ENCODE measurements around the gene SIRPA. TPM values are rescaled to one million over a fixed set of nuclear protein-coding genes. Genes with fewer than 3 reads are reported as not detected.

Gene SIRPA
- total RNA-seq: not detected in 2 replicates

DNA sequence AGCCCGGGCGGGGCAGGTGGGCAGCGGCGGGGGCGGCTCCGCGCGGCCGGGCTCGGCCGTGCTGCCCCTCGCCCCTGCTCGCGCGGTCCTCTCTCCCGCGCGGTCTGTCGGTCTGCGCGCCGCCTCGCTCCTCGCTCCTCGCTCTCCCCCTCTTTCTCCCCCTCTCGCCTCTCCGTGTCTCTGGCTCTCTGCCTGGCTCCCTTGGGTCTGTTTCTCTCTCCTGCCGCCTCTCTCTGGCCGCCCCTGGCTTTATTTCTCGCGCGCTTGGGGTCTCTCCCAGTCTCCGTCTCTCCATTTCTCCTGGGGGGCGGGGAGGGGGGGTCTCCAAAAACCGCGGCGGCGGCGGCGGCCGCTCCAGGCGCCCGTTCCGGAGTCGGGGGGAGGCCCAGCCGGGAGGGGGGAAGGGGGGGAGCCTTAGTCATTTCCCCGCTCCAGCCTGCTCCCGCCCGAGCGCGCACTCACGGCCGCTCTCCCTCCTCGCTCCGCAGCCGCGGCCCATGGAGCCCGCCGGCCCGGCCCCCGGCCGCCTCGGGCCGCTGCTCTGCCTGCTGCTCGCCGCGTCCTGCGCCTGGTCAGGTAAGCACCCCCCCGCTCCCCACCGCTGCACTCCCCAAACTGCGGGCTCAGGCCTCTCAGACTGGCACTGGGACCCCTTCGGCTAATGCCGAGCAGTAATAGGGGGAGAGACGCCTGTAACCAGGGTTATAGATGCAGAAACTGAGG is at the start of gene SIRPA:
Gene SIRPA, plus strand, starts transcription at position 457 of the 723 bp plus-strand sequence. Its CDS starts 41 bp downstream, at position 498.
- intact Hi-C loops (cut with micrococcal nuclease): no loop called here

DNA sequence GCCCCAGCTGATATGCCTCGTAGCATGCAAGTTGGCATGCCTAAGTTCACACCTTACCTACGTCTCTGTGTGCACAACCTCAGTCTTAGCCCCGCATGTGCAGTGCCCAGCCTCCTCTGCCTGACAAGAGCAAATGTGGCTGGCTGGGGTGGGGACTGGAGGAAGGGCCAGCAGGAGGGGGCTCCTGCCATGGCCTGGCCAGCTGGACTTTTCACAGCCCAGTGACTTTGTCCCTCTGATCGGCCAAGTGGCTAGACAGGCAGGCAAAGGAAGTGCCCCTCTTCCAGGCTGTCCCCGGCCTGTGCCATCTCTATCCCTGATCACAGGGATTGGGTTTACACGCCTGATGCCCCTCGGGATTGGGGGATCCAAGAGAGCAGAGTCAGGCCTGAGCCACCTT is 49.5 kb upstream of the SIRPA start:
- intact Hi-C loops (cut with micrococcal nuclease): no loop called here

DNA sequence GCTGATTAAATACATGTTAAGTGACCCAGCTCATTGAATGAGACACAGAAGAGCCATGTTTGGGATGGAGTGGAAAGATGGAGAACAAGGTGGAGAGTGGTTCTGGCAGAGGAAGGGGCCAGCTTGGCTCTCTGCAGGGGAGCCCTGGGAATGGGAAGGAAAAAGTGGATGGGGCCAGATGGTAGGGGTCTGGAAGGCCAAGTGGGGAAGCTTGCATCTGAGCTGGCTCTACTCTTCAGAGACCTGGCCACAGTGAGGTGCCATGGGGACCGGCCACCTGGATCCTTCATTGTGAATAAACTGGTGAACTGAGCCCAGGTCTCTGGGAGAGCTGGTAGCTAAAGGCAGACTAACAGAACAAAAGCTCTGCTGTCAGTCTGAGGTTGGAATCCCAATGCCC is 48.9 kb upstream of the SIRPA start:
- intact Hi-C loops (cut with micrococcal nuclease): no loop called here

GRCh38 chr20:1846876-1847275 is 48.3 kb upstream of the SIRPA start:
- intact Hi-C loops (cut with micrococcal nuclease): no loop called here

DNA sequence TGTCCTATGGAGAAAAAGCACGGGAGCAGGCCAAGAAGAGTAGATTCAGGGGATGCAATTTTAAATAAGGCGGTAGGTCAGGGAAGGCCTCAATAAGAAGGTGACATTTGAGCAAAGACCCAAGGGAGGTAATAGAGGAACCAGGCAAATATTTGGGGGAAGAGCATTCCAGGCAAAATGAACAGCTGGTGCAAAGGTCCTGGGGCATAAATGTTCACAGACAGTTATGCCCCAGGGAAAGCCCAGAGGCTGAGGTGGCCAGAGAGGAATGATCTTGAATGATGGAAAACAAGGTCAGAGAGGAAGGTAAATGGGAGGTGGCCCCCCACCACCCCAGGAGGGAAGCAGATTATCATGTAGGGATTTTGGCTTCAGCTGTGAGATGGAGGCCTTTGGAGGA is 47.4 kb upstream of the SIRPA start:
- intact Hi-C loops (cut with micrococcal nuclease): no loop called here

DNA sequence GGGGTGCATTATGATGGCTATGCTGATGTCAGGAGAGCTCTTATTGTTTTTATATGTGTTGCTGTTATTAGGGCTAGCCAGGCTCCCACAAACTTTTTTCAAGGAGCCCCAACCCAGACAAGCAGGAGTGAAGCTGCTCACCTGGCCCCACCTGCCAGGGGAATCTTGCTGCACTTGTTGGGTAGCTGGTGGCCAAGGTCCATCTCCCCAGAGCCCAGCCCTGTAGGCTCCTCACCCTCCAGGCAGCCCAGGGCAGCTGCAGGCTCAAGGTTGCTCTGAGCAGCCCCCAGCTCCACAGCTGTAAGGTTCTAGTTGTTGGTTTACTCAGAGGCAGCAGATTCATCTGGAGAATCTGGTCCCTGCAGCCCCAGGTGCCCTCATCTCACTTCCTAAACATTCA is 46.8 kb upstream of the SIRPA start:
- intact Hi-C loops (cut with micrococcal nuclease): no loop called here

DNA sequence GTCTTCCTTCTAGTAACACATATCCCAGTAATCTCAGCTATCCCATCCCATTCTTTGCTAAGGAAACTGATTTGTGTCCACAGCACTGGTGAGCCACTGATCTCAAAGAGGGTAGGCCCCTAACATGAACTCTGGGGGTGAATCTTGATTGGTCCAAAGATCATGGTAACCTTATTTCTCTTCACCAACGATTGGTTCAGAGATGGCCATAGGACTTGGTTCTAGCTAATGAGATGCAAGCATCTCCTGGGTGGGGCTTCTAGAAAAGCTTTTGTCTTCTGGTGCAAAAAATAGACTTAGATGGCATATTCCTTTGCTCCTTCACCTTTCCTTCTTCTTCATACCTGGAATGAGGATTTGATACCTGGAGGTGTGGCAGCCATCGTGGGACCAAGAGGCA is 43.8 kb upstream of the SIRPA start:
- intact Hi-C loops (cut with micrococcal nuclease): no loop called here

DNA sequence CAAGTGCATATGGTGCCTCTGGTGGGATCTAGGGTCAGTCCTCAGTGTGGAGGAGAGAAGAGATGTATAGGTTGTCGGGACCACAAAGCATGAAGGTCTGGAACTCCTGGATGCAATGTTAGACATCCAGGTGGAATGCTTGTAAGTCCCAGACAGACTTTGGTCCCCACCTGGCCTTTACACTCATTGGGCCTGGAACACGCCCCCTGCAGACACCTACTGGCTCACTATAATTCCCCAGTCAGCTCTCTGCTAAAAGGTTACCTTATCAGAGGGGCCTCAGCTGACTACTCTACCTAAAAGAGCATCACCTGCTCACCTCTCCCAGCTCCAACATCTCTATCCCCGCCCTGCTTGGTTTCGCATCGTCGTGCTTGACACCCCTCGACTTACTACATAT is 41.7 kb upstream of the SIRPA start:
- intact Hi-C loops (cut with micrococcal nuclease): no loop called here

DNA sequence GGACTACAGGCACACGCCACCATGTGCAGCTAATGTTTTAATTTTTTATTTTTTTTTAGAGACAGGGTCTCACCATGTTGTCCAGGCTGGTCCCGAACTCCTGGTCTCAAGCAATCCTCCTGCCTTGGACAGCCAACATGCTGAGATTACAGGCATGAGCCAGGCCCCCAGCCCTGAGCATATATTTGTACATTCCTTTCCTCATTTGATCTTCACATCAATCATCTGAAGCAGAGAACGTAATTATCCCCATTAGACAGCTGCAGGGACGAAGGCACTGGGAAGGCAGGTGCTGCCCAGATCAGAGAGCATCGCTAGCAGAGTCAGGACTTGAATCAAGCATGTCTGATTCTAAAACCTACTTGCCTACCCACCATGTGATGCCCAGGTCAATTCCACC is 41.0 kb upstream of the SIRPA start:
- intact Hi-C loops (cut with micrococcal nuclease): no loop called here

DNA sequence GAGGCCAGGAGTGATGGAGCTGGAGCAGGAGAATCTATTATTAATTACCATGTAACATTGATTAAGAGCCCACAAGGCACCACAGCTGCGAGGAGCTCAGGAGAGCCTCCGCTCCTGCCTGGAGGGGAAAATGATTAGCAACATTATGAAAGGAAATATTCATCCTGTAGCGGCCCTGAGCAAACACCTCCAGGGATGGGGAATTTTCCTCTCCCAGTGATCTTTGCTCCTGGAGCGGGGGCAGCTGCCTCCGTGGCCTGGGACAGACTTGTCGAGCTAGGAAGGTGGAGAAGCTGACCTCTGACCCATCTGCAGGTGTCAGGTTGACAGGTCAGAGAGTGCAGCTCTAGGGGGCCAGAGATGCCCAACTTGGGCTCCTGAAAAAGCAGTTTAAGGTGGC is 40.1 kb upstream of the SIRPA start:
- intact Hi-C loops (cut with micrococcal nuclease): no loop called here

DNA sequence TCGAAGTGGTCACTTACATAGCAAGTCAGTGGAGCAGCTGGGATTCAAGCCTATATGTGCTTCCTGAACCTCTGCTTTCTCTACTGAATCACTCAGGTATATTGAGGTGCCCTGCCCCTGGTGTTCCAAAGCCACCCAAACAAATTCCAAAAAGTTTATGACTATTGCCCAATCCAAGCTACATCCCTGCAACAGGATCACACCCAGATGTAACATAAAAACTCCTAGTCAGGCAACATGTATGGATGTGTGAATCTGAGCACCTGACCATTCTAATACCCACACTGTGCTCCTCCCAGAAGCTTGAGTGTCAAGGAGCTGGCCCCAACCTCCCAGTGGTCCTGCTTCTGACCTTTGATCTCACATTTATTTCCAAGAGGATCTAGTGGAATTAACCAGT is 39.5 kb upstream of the SIRPA start:
- intact Hi-C loops (cut with micrococcal nuclease): no loop called here

- intact Hi-C loops (cut with micrococcal nuclease): no loop called here
Observed at GRCh38 chr20:1856424-1856823, 38.8 kb upstream of the SIRPA start.

GRCh38 chr20:1857466-1857865 is 37.7 kb upstream of the SIRPA start:
- intact Hi-C loops (cut with micrococcal nuclease): no loop called here

DNA sequence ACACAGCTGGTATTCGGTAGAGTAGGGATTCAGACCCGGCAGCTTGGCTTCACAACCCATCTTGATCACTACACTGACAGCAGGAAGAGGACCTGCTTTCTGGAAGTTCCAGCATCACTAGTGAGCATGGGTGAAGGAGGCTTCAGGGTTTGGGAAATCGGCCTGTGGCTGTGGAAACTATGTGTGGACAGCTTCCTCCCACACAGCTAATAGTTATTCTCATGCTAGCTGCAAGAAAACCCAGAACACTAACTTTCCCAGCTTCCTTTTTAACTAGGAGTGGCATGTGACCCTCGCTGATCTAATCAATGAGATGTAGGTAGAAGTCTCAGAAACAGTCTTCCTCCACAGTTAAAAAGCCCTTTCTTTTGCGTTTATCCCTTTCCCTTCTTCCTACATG is 36.3 kb upstream of the SIRPA start:
- intact Hi-C loops (cut with micrococcal nuclease): no loop called here

GRCh38 chr20:1860446-1860845 is 34.8 kb upstream of the SIRPA start:
- intact Hi-C loops (cut with micrococcal nuclease): no loop called here

DNA sequence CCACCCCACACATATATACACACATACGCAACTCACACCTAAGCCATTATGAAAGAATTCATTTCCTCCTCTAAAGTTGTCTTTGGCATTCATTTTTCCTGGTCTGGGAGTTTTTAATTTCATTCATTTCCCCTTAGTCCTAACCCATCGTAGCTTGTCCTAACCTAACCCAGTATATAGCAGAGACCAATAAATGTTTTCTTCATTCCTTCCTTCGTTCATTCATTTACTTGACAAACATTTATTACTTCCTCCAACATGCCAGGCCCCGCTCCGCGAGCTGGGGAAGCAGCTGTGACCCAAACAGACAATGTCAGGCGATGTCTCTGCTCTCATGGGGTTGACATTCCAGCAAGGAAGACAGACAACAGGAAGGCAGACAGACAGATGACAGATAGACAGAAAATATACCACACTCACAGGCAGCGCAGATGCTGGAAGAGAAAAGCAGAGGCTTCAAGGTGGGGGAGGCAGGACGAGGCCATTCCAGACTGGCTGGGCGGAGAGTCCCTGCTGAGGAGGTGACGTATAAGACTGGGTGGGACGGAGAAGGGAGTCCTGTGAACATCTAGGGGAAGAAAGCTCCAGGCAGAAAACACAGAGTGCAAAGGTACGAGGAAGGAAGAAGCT is 33.7 kb upstream of the SIRPA start:
- intact Hi-C loops (cut with micrococcal nuclease): no loop called here

- intact Hi-C loops (cut with micrococcal nuclease): no loop called here
Observed at GRCh38 chr20:1861996-1862662, 33.1 kb upstream of the SIRPA start.

DNA sequence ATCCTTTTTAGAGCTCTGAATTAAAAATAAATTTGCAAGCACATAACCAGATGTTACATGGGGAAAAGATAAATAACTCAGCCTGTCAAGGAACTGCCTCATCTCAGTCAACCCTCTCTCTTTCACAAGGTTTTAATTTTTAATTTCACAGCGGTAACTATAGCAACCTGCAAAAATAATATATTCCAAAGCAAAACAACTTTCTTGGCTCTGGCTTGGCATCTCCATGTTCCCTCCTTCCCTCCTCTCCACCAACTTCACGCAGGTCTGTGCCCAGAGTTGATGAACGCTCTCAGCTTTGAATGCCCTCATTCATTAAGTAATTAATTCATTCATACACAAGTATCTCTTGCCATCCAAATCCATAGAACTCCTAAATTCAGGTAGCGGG is 32.5 kb upstream of the SIRPA start:
- intact Hi-C loops (cut with micrococcal nuclease): no loop called here

DNA sequence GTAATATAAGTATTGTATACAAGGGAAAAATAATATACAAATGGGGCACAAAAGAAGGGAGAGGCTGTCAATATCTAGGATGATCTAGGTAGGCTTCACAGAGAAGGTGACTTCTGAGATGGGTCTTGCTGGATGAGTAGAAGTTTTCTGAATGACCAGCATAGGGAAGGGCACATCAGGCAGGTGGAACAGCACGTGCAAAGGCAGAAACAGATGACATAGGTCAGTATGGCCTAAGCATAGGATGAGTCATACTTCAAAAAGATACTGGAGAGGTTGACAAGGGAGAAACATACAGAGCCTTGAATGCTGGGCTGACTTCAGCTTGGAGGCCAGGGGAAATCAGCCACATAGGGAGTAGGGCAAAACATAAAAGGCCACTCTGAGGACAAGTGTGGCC is 31.9 kb upstream of the SIRPA start:
- intact Hi-C loops (cut with micrococcal nuclease): no loop called here

GRCh38 chr20:1866834-1867233 is 28.4 kb upstream of the SIRPA start:
- intact Hi-C loops (cut with micrococcal nuclease): no loop called here

DNA sequence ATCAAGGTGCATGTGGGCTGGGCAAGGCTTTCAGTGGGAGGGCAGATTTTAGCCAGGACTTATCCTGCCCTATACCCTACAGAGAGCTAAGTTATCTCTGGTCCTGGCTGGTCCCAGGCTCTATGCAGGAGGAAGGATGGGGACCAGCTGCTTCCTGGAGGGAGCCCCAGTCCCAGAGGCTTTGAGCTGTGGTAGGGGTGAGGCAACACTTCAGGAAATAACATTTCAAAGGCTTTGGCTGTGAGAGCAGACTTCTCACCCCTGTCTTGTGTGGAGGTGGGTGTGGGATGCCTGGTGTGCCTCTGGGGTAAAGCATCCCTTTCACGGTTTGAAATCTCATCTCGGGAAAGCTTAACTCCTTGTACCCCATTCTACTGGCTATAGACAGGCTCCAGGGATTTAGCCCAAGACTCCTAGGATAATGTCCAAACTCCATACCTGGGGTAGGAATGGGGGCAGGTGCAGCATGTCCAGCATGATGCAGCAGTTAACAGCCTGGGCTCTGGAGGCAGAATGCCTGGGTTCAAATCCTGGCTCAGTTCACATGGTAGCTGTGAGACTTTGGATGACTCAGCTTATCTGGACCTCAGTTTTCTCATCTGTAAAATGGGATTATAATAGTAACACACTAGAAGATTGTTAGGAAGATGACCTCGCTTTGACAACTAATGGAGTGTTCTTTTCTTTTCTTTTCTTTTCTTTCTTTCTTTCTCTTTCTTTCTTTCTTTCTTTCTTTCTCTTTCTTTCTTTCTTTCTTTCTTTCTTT is 27.5 kb upstream of the SIRPA start:
- intact Hi-C loops (cut with micrococcal nuclease): no loop called here

DNA sequence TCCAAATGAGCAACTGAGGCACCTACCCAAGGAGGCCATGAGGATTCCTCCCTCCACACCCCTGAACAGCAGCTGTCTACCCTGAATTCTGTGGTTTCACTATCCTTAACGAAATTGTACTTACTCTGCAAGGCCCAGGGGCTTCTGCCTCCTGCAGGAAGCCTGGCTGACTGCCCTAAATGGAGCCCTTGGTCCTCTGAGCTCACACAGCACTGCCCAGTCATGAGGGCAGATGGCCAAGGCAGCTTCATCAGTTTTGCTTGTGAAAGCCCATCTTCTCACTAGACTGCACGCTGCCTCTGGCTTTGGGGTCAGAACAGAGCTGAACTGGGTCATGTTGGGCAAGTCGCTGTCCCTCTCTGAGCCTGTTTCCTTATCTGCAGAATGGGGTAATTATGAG is 26.4 kb upstream of the SIRPA start:
- intact Hi-C loops (cut with micrococcal nuclease): no loop called here
